ENCODE measurements around the gene CFAP92.

DNA sequence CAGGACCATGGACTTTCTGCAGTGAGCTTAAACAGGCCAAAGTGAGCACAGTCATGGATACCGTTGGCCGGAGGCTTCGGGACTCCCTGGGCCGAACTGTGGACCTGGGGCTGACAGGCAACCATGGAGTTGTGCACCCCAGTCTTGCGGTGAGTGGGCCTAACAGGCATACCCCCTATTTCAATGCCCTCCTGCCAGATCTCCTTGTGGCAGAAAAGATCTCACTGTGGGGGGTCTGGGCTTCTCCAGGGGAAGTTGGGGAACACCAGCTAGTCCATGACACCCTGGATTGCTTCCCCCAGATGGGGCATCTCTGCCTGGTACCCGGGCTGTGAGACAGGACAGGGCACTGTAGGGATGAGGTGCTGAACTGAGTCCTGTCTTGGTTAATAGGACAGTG, 84.9 kb downstream of the CFAP92 start:
- TF ChIP-seq POLR2A (IDR thresholded peaks at IDR 0.05) (no peak), POLR2AphosphoS5 (IDR thresholded peaks at IDR 0.05) (no peak)
- TF ChIP-seq, protein P1, sequence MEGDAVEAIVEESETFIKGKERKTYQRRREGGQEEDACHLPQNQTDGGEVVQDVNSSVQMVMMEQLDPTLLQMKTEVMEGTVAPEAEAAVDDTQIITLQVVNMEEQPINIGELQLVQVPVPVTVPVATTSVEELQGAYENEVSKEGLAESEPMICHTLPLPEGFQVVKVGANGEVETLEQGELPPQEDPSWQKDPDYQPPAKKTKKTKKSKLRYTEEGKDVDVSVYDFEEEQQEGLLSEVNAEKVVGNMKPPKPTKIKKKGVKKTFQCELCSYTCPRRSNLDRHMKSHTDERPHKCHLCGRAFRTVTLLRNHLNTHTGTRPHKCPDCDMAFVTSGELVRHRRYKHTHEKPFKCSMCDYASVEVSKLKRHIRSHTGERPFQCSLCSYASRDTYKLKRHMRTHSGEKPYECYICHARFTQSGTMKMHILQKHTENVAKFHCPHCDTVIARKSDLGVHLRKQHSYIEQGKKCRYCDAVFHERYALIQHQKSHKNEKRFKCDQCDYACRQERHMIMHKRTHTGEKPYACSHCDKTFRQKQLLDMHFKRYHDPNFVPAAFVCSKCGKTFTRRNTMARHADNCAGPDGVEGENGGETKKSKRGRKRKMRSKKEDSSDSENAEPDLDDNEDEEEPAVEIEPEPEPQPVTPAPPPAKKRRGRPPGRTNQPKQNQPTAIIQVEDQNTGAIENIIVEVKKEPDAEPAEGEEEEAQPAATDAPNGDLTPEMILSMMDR (IDR thresholded peaks at IDR 0.05 in 8 of 11, conservative IDR thresholded peaks at IDR 0.05 in 3 of 11) = no peak

All from spleen (tissue), 7 donors.